SK-N-MC (cell line): Measurements from ENCODE around the gene RAB8A.

Source experiments
- EZH2 ChIP-seq: fragments of 200-600 bp; sonication (generic); IDR thresholded peaks from one replicate; pipeline ENCODE4 v1.6.1; 2017; ENCODE audit warnings: antibody characterized with exemption
- FOXP2 ChIP-seq: optimal IDR thresholded peaks from 2 replicates; pipeline ENCODE3; 2011; ENCODE audit warnings: mild to moderate bottlenecking, moderate library complexity; ENCODE audit not compliant: insufficient read depth; ENCODE audit errors: extremely low read length, control extremely low read depth

GRCh38 chr19:16133818-16134217 lies 22.1 kb downstream of the RAB8A start:
- TF ChIP-seq EZH2 (no peak), FOXP2 (no peak)
